ENCODE results near the gene GUCY1A2.

The GUCY1A2 gene

GRCh38 chr11:106858200-106858599, 160.1 kb downstream of the GUCY1A2 start:
- Histone ChIP-seq H3K4me1 (ENCODE audit: control insufficient read depth in 5 of 5, insufficient read depth in 5 of 5, low read length in 5 of 5) (no peaks in the 10 kb centered on the region), H3K27me3 (ENCODE audit: control insufficient read depth in 5 of 5, insufficient read depth in 4 of 5, low read length in 5 of 5) (no peaks in the 10 kb centered on the region), H3K27ac (ENCODE audit: low read depth, low read length) (no peak overlapping the region), H3K9me3 (ENCODE audit: control insufficient read depth in 5 of 5, low read length in 5 of 5) (peaks cover 0 to 12% (median 6%) of the 10 kb centered on the region in 5 donors), H3K9ac (ENCODE audit: low read length in 5 of 5) (no peak overlapping the region), H3K4me3 (ENCODE audit: low read depth in 1 of 5, low read length in 5 of 5) (no peak overlapping the region), H3K36me3 (ENCODE audit: control insufficient read depth in 5 of 5, insufficient read depth in 5 of 5, low read length in 5 of 5) (no peaks in the 10 kb centered on the region)

GRCh38 chr11:106856566-106856965, 161.7 kb downstream of the GUCY1A2 start:
- H3K27me3 ChIP-seq (ENCODE audit: control insufficient read depth in 5 of 5, insufficient read depth in 4 of 5, low read length in 5 of 5): no peaks in the 10 kb centered on the region
- no peak overlapping the region for H3K27ac ChIP-seq (ENCODE audit: low read depth, low read length)
- no peak overlapping the region for H3K9ac ChIP-seq (ENCODE audit: low read length in 5 of 5)
- no peaks in the 10 kb centered on the region for H3K4me1 ChIP-seq (ENCODE audit: control insufficient read depth in 5 of 5, insufficient read depth in 5 of 5, low read length in 5 of 5)
- no peak overlapping the region for H3K4me3 ChIP-seq (ENCODE audit: low read depth in 1 of 5, low read length in 5 of 5)
- H3K36me3 ChIP-seq (ENCODE audit: control insufficient read depth in 5 of 5, insufficient read depth in 5 of 5, low read length in 5 of 5): no peaks in the 10 kb centered on the region
- H3K9me3 ChIP-seq (ENCODE audit: control insufficient read depth in 5 of 5, low read length in 5 of 5): peaks cover 0 to 13% (median 8%) of the 10 kb centered on the region in 5 donors

GRCh38 chr11:106854429-106854828, 163.8 kb downstream of the GUCY1A2 start:
- H3K9ac ChIP-seq (ENCODE audit: low read length in 5 of 5): no peak overlapping the region
- peaks cover 0 to 13% (median 8%) of the 10 kb centered on the region in 5 donors for H3K9me3 ChIP-seq (ENCODE audit: control insufficient read depth in 5 of 5, low read length in 5 of 5)
- H3K27ac ChIP-seq (ENCODE audit: low read depth, low read length): no peak overlapping the region
- no peak overlapping the region for H3K4me3 ChIP-seq (ENCODE audit: low read depth in 1 of 5, low read length in 5 of 5)
- no peaks in the 10 kb centered on the region for H3K36me3 ChIP-seq (ENCODE audit: control insufficient read depth in 5 of 5, insufficient read depth in 5 of 5, low read length in 5 of 5)
- no peaks in the 10 kb centered on the region for H3K4me1 ChIP-seq (ENCODE audit: control insufficient read depth in 5 of 5, insufficient read depth in 5 of 5, low read length in 5 of 5)
- H3K27me3 ChIP-seq (ENCODE audit: control insufficient read depth in 5 of 5, insufficient read depth in 4 of 5, low read length in 5 of 5): no peaks in the 10 kb centered on the region

- no peaks in the 10 kb centered on the region for H3K36me3 ChIP-seq (ENCODE audit: control insufficient read depth in 5 of 5, insufficient read depth in 5 of 5, low read length in 5 of 5)
- H3K4me1 ChIP-seq (ENCODE audit: control insufficient read depth in 5 of 5, insufficient read depth in 5 of 5, low read length in 5 of 5): no peaks in the 10 kb centered on the region
- H3K27ac ChIP-seq (ENCODE audit: low read depth, low read length): no peak overlapping the region
- peaks cover 0 to 13% (median 8%) of the 10 kb centered on the region in 5 donors for H3K9me3 ChIP-seq (ENCODE audit: control insufficient read depth in 5 of 5, low read length in 5 of 5)
- H3K4me3 ChIP-seq (ENCODE audit: low read depth in 1 of 5, low read length in 5 of 5): no peak overlapping the region
- H3K27me3 ChIP-seq (ENCODE audit: control insufficient read depth in 5 of 5, insufficient read depth in 4 of 5, low read length in 5 of 5): no peaks in the 10 kb centered on the region
- H3K9ac ChIP-seq (ENCODE audit: low read length in 5 of 5): no peak overlapping the region
These were observed 164.3 kb downstream of the GUCY1A2 start for GRCh38 chr11:106853850-106854401.

GRCh38 chr11:106852779-106853178, 165.5 kb downstream of the GUCY1A2 start:
- H3K27me3 ChIP-seq (ENCODE audit: control insufficient read depth in 5 of 5, insufficient read depth in 4 of 5, low read length in 5 of 5): no peaks in the 10 kb centered on the region
- H3K4me3 ChIP-seq (ENCODE audit: low read depth in 1 of 5, low read length in 5 of 5): no peak overlapping the region
- no peak overlapping the region for H3K27ac ChIP-seq (ENCODE audit: low read depth, low read length)
- H3K4me1 ChIP-seq (ENCODE audit: control insufficient read depth in 5 of 5, insufficient read depth in 5 of 5, low read length in 5 of 5): no peaks in the 10 kb centered on the region
- H3K9ac ChIP-seq (ENCODE audit: low read length in 5 of 5): no peak overlapping the region
- no peaks in the 10 kb centered on the region for H3K36me3 ChIP-seq (ENCODE audit: control insufficient read depth in 5 of 5, insufficient read depth in 5 of 5, low read length in 5 of 5)
- peaks cover 0 to 13% (median 8%) of the 10 kb centered on the region in 5 donors for H3K9me3 ChIP-seq (ENCODE audit: control insufficient read depth in 5 of 5, low read length in 5 of 5)

- no peak overlapping the region for H3K27ac ChIP-seq (ENCODE audit: low read depth, low read length)
- H3K9me3 ChIP-seq (ENCODE audit: control insufficient read depth in 5 of 5, low read length in 5 of 5): peaks cover 0 to 6% (median under 1%) of the 10 kb centered on the region in 5 donors
- H3K36me3 ChIP-seq (ENCODE audit: control insufficient read depth in 5 of 5, insufficient read depth in 5 of 5, low read length in 5 of 5): no peaks in the 10 kb centered on the region
These were observed 169.8 kb downstream of the GUCY1A2 start for GRCh38 chr11:106848526-106848925.

GRCh38 chr11:106842134-106842533, 176.1 kb downstream of the GUCY1A2 start:
- H3K4me1 ChIP-seq (ENCODE audit: control insufficient read depth in 5 of 5, insufficient read depth in 5 of 5, low read length in 5 of 5): no peaks in the 10 kb centered on the region
- H3K9me3 ChIP-seq (ENCODE audit: control insufficient read depth in 5 of 5, low read length in 5 of 5): no peaks in the 10 kb centered on the region
- H3K27ac ChIP-seq (ENCODE audit: low read depth, low read length): no peak overlapping the region
- no peak overlapping the region for H3K4me3 ChIP-seq (ENCODE audit: low read depth in 1 of 5, low read length in 5 of 5)
- no peak overlapping the region for H3K9ac ChIP-seq (ENCODE audit: low read length in 5 of 5)
- H3K27me3 ChIP-seq (ENCODE audit: control insufficient read depth in 5 of 5, insufficient read depth in 4 of 5, low read length in 5 of 5): no peaks in the 10 kb centered on the region
- no peaks in the 10 kb centered on the region for H3K36me3 ChIP-seq (ENCODE audit: control insufficient read depth in 5 of 5, insufficient read depth in 5 of 5, low read length in 5 of 5)

More at GRCh38 chr11:106848526-106848925, 169.8 kb downstream of the GUCY1A2 start:
- Histone ChIP-seq H3K27me3 (ENCODE audit: control insufficient read depth in 5 of 5, insufficient read depth in 4 of 5, low read length in 5 of 5) (no peaks in the 10 kb centered on the region), H3K9ac (ENCODE audit: low read length in 5 of 5) (no peak overlapping the region), H3K4me3 (ENCODE audit: low read depth in 1 of 5, low read length in 5 of 5) (no peak overlapping the region), H3K4me1 (ENCODE audit: control insufficient read depth in 5 of 5, insufficient read depth in 5 of 5, low read length in 5 of 5) (no peaks in the 10 kb centered on the region)

GRCh38 chr11:106840947-106841346, 177.3 kb downstream of the GUCY1A2 start:
- H3K9me3 ChIP-seq (ENCODE audit: control insufficient read depth in 5 of 5, low read length in 5 of 5): no peaks in the 10 kb centered on the region
- no peaks in the 10 kb centered on the region for H3K27me3 ChIP-seq (ENCODE audit: control insufficient read depth in 5 of 5, insufficient read depth in 4 of 5, low read length in 5 of 5)
- no peaks in the 10 kb centered on the region for H3K36me3 ChIP-seq (ENCODE audit: control insufficient read depth in 5 of 5, insufficient read depth in 5 of 5, low read length in 5 of 5)
- no peak overlapping the region for H3K4me3 ChIP-seq (ENCODE audit: low read depth in 1 of 5, low read length in 5 of 5)
- H3K9ac ChIP-seq (ENCODE audit: low read length in 5 of 5): no peak overlapping the region
- H3K4me1 ChIP-seq (ENCODE audit: control insufficient read depth in 5 of 5, insufficient read depth in 5 of 5, low read length in 5 of 5): no peaks in the 10 kb centered on the region
- no peak overlapping the region for H3K27ac ChIP-seq (ENCODE audit: low read depth, low read length)

- Histone ChIP-seq H3K4me1 (ENCODE audit: control insufficient read depth in 5 of 5, insufficient read depth in 5 of 5, low read length in 5 of 5) (no peaks in the 10 kb centered on the region), H3K9ac (ENCODE audit: low read length in 5 of 5) (no peak overlapping the region), H3K27ac (ENCODE audit: low read depth, low read length) (no peak overlapping the region)
These were observed 178.1 kb downstream of the GUCY1A2 start for GRCh38 chr11:106840146-106840545.

GRCh38 chr11:106834567-106834966, 183.7 kb downstream of the GUCY1A2 start:
- Histone ChIP-seq H3K36me3 (ENCODE audit: control insufficient read depth in 5 of 5, insufficient read depth in 5 of 5, low read length in 5 of 5) (no peaks in the 10 kb centered on the region), H3K27me3 (ENCODE audit: control insufficient read depth in 5 of 5, insufficient read depth in 4 of 5, low read length in 5 of 5) (no peaks in the 10 kb centered on the region), H3K4me1 (ENCODE audit: control insufficient read depth in 5 of 5, insufficient read depth in 5 of 5, low read length in 5 of 5) (no peaks in the 10 kb centered on the region), H3K9me3 (ENCODE audit: control insufficient read depth in 5 of 5, low read length in 5 of 5) (no peaks in the 10 kb centered on the region), H3K27ac (ENCODE audit: low read depth, low read length) (no peak overlapping the region), H3K9ac (ENCODE audit: low read length in 5 of 5) (no peak overlapping the region), H3K4me3 (ENCODE audit: low read depth in 1 of 5, low read length in 5 of 5) (no peak overlapping the region)

More at GRCh38 chr11:106840146-106840545, 178.1 kb downstream of the GUCY1A2 start:
- Histone ChIP-seq H3K36me3 (ENCODE audit: control insufficient read depth in 5 of 5, insufficient read depth in 5 of 5, low read length in 5 of 5) (no peaks in the 10 kb centered on the region), H3K27me3 (ENCODE audit: control insufficient read depth in 5 of 5, insufficient read depth in 4 of 5, low read length in 5 of 5) (no peaks in the 10 kb centered on the region), H3K9me3 (ENCODE audit: control insufficient read depth in 5 of 5, low read length in 5 of 5) (no peaks in the 10 kb centered on the region), H3K4me3 (ENCODE audit: low read depth in 1 of 5, low read length in 5 of 5) (no peak overlapping the region)

Data from subcutaneous abdominal adipose tissue (tissue), 5 donors.